A673 (cell line): ENCODE results near the gene SH3PXD2B.

Source experiments
- EZH2 ChIP-seq: fragments of 200-600 bp; sonication (generic); IDR thresholded peaks from 2 replicates; pipeline ENCODE4 v1.6.1; 2017; ENCODE audit warnings: borderline replicate concordance, low read depth, mild to moderate bottlenecking, mixed read lengths, antibody characterized with exemption, low read length; ENCODE audit not compliant: poor library complexity, severe bottlenecking
- TF ChIP-seq, protein P1 (sequence below): fragments of 300-800, 200-600 bp; sonication (generic); conservative IDR thresholded peaks from 2 replicates; pipeline ENCODE4 v1.5.1; 2017; ENCODE audit warnings: low read depth, mild to moderate bottlenecking, antibody characterized with exemption, low read length, moderate library complexity, mixed read lengths

DNA sequence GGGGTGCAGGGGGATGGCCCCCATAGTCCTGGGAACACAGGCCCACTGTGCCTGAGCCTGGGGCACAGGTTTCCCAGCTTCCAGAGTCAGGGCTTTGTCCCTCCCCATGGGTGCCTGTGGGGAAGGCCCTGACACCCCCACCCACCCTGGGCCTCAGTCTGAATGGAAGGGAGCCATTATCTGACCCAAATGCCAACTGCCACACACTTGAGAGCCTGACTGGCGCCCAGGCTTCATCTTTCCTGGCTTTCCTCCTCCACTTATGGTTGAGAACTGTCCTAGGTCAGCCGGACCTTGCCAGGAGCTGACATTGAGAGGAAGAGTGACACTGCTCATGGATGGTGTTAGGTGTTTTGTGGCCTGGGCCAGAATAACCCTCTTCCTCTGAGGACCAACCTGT, 24.0 kb downstream of the SH3PXD2B start:
- TF ChIP-seq, protein P1, sequence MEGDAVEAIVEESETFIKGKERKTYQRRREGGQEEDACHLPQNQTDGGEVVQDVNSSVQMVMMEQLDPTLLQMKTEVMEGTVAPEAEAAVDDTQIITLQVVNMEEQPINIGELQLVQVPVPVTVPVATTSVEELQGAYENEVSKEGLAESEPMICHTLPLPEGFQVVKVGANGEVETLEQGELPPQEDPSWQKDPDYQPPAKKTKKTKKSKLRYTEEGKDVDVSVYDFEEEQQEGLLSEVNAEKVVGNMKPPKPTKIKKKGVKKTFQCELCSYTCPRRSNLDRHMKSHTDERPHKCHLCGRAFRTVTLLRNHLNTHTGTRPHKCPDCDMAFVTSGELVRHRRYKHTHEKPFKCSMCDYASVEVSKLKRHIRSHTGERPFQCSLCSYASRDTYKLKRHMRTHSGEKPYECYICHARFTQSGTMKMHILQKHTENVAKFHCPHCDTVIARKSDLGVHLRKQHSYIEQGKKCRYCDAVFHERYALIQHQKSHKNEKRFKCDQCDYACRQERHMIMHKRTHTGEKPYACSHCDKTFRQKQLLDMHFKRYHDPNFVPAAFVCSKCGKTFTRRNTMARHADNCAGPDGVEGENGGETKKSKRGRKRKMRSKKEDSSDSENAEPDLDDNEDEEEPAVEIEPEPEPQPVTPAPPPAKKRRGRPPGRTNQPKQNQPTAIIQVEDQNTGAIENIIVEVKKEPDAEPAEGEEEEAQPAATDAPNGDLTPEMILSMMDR: no peak
- TF ChIP-seq EZH2: no peak
